ENCODE data around the gene RBM45. TPM values are rescaled to one million over a fixed set of nuclear protein-coding genes. Genes with fewer than 3 reads are reported as not detected.

RBM45 gene
- total RNA-seq, 3 donors from 2014 or later = 13.4 to 18.3 (median 14.5) TPM

- Histone ChIP-seq H3K9me3 (no peaks in the 10 kb centered on the region), H3K4me1 (ENCODE audit: low read depth) (peaks cover 10% of the 10 kb centered on the region), H3K4me3 (no peak overlapping the region), H3K36me3 (ENCODE audit: low read depth) (no peaks in the 10 kb centered on the region)
- intact Hi-C loops (cut with DNase I, micrococcal nuclease) = no loop called here
- ATAC-seq (no peak), DNase-seq (no peak)
- TF ChIP-seq CTCF (IDR thresholded peaks at IDR 0.05) = no peak
Observed at GRCh38 chr2:178069551-178069950, 42.7 kb upstream of the RBM45 start.

GRCh38 chr2:178070824-178071223, 41.4 kb upstream of the RBM45 start:
- Histone ChIP-seq H3K9me3 (no peaks in the 10 kb centered on the region), H3K4me1 (ENCODE audit: low read depth) (peaks cover 13% of the 10 kb centered on the region), H3K36me3 (ENCODE audit: low read depth) (no peaks in the 10 kb centered on the region), H3K4me3 (no peak overlapping the region)
- DNase-seq = no peak
- intact Hi-C loops (cut with DNase I, micrococcal nuclease) = no loop called here
- TF ChIP-seq CTCF (IDR thresholded peaks at IDR 0.05) = no peak
- ATAC-seq = no peak

GRCh38 chr2:178072000-178072382, 40.2 kb upstream of the RBM45 start:
- ATAC-seq = no peak
- H3K4me3 ChIP-seq = no peak overlapping the region
- TF ChIP-seq CTCF (IDR thresholded peaks at IDR 0.05) = no peak

GRCh38 chr2:178072383-178073301, 39.6 kb upstream of the RBM45 start, which contains the start of gene PDE11A:
Gene PDE11A, minus strand, starts transcription at chr2:178072777. Its CDS starts 340 bp downstream, at chr2:178072437.
- DNase-seq (peak; percentile 91 to 94 (median 94)), ATAC-seq (peak; percentile 99)
- intact Hi-C loops (cut with DNase I, micrococcal nuclease) = no loop called here
- peaks cover 13% of the 10 kb centered on the region for H3K4me1 ChIP-seq (ENCODE audit: low read depth)
- no peaks in the 10 kb centered on the region for H3K36me3 ChIP-seq (ENCODE audit: low read depth)
- no peaks in the 10 kb centered on the region for H3K9me3 ChIP-seq
- no peak for TF ChIP-seq CTCF (IDR thresholded peaks at IDR 0.05)
- H3K4me3 ChIP-seq = no peak within 1 kb of the TSS

More at GRCh38 chr2:178072000-178072382, 40.2 kb upstream of the RBM45 start:
- DNase-seq = peak; percentile 2 to 39 (median 35)
- no peaks in the 10 kb centered on the region for H3K9me3 ChIP-seq
- intact Hi-C loops (cut with DNase I, micrococcal nuclease) = no loop called here
- H3K36me3 ChIP-seq (ENCODE audit: low read depth) = no peaks in the 10 kb centered on the region
- peaks cover 13% of the 10 kb centered on the region for H3K4me1 ChIP-seq (ENCODE audit: low read depth)

GRCh38 chr2:178074123-178075005, 37.9 kb upstream of the RBM45 start:
- Histone ChIP-seq H3K4me3 (no peak overlapping the region), H3K9me3 (no peaks in the 10 kb centered on the region), H3K36me3 (ENCODE audit: low read depth) (no peaks in the 10 kb centered on the region), H3K4me1 (ENCODE audit: low read depth) (peaks cover 13% of the 10 kb centered on the region)
- intact Hi-C loops (cut with DNase I, micrococcal nuclease) = no loop called here
- no peak for ATAC-seq
- no peak for DNase-seq
- no peak for TF ChIP-seq CTCF (IDR thresholded peaks at IDR 0.05)
